Activated T-cell treated with anti-CD3 and anti-CD28 coated beads, Interleukin-2, amount 50 U/mL, for 72 hours (primary cell): ENCODE data around the gene UIMC1. TPM values are rescaled to one million over a fixed set of nuclear protein-coding genes. Genes with fewer than 3 reads are reported as not detected.
A peak's percentile ranks its signal among the peaks of the same experiment; 100 is the strongest.
"Not testable (repeated sequence)": the region's sequence is repeated elsewhere in the genome, so short reads cannot be mapped to it uniquely, and the experiment has no call there.

ENCODE experiments used
- ATAC-seq, 2 donors: fragments of 150-1000 bp; cut with Tn5 transposase; replicated peaks in 1 of 2; 2 replicates each; pipeline ENCODE4 v1.10.0; 2021; ENCODE audit warnings: moderate library complexity in 2 of 2, mild to moderate bottlenecking in 1 of 2
- DNase-seq, 2 donors: peaks; one replicate each; pipeline ENCODE4 v3.0.0; 2021 to 2022; ENCODE audit warnings: mixed read lengths in 1 of 2
- H3K27ac Mint-ChIP-seq: one replicate; pipeline ENCODE4 v1.8.0; 2022; ENCODE audit warnings: mild to moderate bottlenecking, moderate library complexity, mixed read lengths
- H3K27me3 Mint-ChIP-seq: one replicate; pipeline ENCODE4 v1.8.0; 2022; ENCODE audit warnings: low read depth, mixed read lengths
- H3K36me3 Mint-ChIP-seq, 2 donors: one replicate each; pipeline ENCODE4 v1.8.0; 2022; ENCODE audit warnings: mixed read lengths in 2 of 2, mild to moderate bottlenecking in 1 of 2; ENCODE audit not compliant: insufficient read depth in 2 of 2
- H3K4me1 Mint-ChIP-seq: one replicate; pipeline ENCODE4 v1.8.0; 2022; ENCODE audit warnings: low read depth, mixed read lengths
- H3K4me3 Mint-ChIP-seq, 2 donors: one replicate each; pipeline ENCODE4 v1.8.0; 2022; ENCODE audit warnings: mild to moderate bottlenecking in 2 of 2, mixed read lengths in 2 of 2, moderate library complexity in 2 of 2
- H3K9me3 Mint-ChIP-seq, 2 donors: one replicate each; pipeline ENCODE4 v1.8.0; 2022; ENCODE audit warnings: mixed read lengths in 2 of 2
- total RNA-seq, 2 donors: library from RNA; stranded (reverse); gene quantifications; one replicate each; pipeline ENCODE4 v1.2.3, GENCODE V29; 2022

The UIMC1 gene
- total RNA-seq, 2 donors from 2014 or later, result 62.8 to 76.5 TPM

- peaks cover 24% of the 10 kb centered on the region for H3K27me3 Mint-ChIP-seq
- H3K4me3 Mint-ChIP-seq, result no peak overlapping the region
- peaks cover 18% of the 10 kb centered on the region for H3K4me1 Mint-ChIP-seq
- H3K9me3 Mint-ChIP-seq, result peaks cover 0 to 6% of the 10 kb centered on the region in 2 donors
- peak overlapping the region; percentile 76 for H3K27ac Mint-ChIP-seq
- no peak for ATAC-seq
- DNase-seq, result no peak
- H3K36me3 Mint-ChIP-seq, result peaks cover 3 to 7% of the 10 kb centered on the region in 2 donors
These were observed 132.9 kb downstream of the UIMC1 start for GRCh38 chr5:176873541-176874172.

- not testable (repeated sequence) for ATAC-seq, H3K36me3 Mint-ChIP-seq, H3K9me3 Mint-ChIP-seq, H3K4me3 Mint-ChIP-seq, DNase-seq
- peak overlapping the region; percentile 76 for H3K27ac Mint-ChIP-seq
- H3K4me1 Mint-ChIP-seq, result peaks cover 18% of the 10 kb centered on the region
- peaks cover 24% of the 10 kb centered on the region for H3K27me3 Mint-ChIP-seq
These were observed 133.6 kb downstream of the UIMC1 start for GRCh38 chr5:176873011-176873410.

- not testable (repeated sequence) for H3K9me3 Mint-ChIP-seq, H3K4me3 Mint-ChIP-seq, H3K27ac Mint-ChIP-seq, H3K36me3 Mint-ChIP-seq, ATAC-seq, DNase-seq
- Mint-ChIP-seq H3K27me3 (peaks cover 25% of the 10 kb centered on the region), H3K4me1 (peaks cover 18% of the 10 kb centered on the region)
These were observed 134.0 kb downstream of the UIMC1 start for GRCh38 chr5:176872586-176872985.

- Mint-ChIP-seq H3K27ac (peak overlapping the region; percentile 12), H3K27me3 (peaks cover 32% of the 10 kb centered on the region)
- not testable (repeated sequence) for H3K36me3 Mint-ChIP-seq, ATAC-seq, DNase-seq, H3K9me3 Mint-ChIP-seq, H3K4me1 Mint-ChIP-seq, H3K4me3 Mint-ChIP-seq
These were observed 135.9 kb downstream of the UIMC1 start for GRCh38 chr5:176870644-176871043.

GRCh38 chr5:176870110-176870591 lies 136.4 kb downstream of the UIMC1 start:
- no peak for DNase-seq
- H3K9me3 Mint-ChIP-seq, result peaks cover 0 to 6% of the 10 kb centered on the region in 2 donors
- no peak overlapping the region for H3K27ac Mint-ChIP-seq
- peaks cover 3 to 7% of the 10 kb centered on the region in 2 donors for H3K36me3 Mint-ChIP-seq
- ATAC-seq, result no peak
- H3K4me1 Mint-ChIP-seq, result peaks cover 5% of the 10 kb centered on the region
- H3K27me3 Mint-ChIP-seq, result peaks cover 31% of the 10 kb centered on the region
- H3K4me3 Mint-ChIP-seq, result no peak overlapping the region

- H3K4me3 Mint-ChIP-seq, result no peak overlapping the region
- H3K4me1 Mint-ChIP-seq, result peaks cover 5% of the 10 kb centered on the region
- no peak overlapping the region for H3K27ac Mint-ChIP-seq
- ATAC-seq (no peak), DNase-seq (no peak)
- peaks cover 3 to 7% of the 10 kb centered on the region in 2 donors for H3K36me3 Mint-ChIP-seq
- H3K9me3 Mint-ChIP-seq, result peaks cover 0 to 6% of the 10 kb centered on the region in 2 donors
- H3K27me3 Mint-ChIP-seq, result peaks cover 25% of the 10 kb centered on the region
These were observed 137.0 kb downstream of the UIMC1 start for GRCh38 chr5:176869501-176870109.

- no peak overlapping the region for H3K4me3 Mint-ChIP-seq
- peaks cover 3 to 5% of the 10 kb centered on the region in 2 donors for H3K36me3 Mint-ChIP-seq
- H3K27ac Mint-ChIP-seq, result no peak overlapping the region
- DNase-seq (no peak), ATAC-seq (no peak)
- H3K9me3 Mint-ChIP-seq, result peaks cover 0 to 6% of the 10 kb centered on the region in 2 donors
- peaks cover 5% of the 10 kb centered on the region for H3K4me1 Mint-ChIP-seq
- H3K27me3 Mint-ChIP-seq, result peaks cover 27% of the 10 kb centered on the region
These were observed 137.8 kb downstream of the UIMC1 start for GRCh38 chr5:176868731-176869130.

- no peak overlapping the region for H3K4me3 Mint-ChIP-seq
- no peak overlapping the region for H3K27ac Mint-ChIP-seq
- peaks cover 5% of the 10 kb centered on the region for H3K4me1 Mint-ChIP-seq
- peaks cover 0 to 4% of the 10 kb centered on the region in 2 donors for H3K9me3 Mint-ChIP-seq
- DNase-seq (no peak), ATAC-seq (no peak)
- peaks cover 32% of the 10 kb centered on the region for H3K27me3 Mint-ChIP-seq
- H3K36me3 Mint-ChIP-seq, result peaks cover 3% of the 10 kb centered on the region in 2 donors
These were observed 138.5 kb downstream of the UIMC1 start for GRCh38 chr5:176868126-176868525.

GRCh38 chr5:176866707-176867310 lies 139.8 kb downstream of the UIMC1 start:
- H3K27ac Mint-ChIP-seq, result no peak overlapping the region
- ATAC-seq, result no peak
- H3K4me1 Mint-ChIP-seq, result peaks cover 5% of the 10 kb centered on the region
- H3K9me3 Mint-ChIP-seq, result peaks cover 0 to 2% of the 10 kb centered on the region in 2 donors
- no peak overlapping the region for H3K4me3 Mint-ChIP-seq
- DNase-seq, result no peak
- peaks cover 0 to 3% of the 10 kb centered on the region in 2 donors for H3K36me3 Mint-ChIP-seq
- peaks cover 40% of the 10 kb centered on the region for H3K27me3 Mint-ChIP-seq

GRCh38 chr5:176865964-176866363 lies 140.6 kb downstream of the UIMC1 start:
- Mint-ChIP-seq H3K36me3 (peaks cover 0 to 3% of the 10 kb centered on the region in 2 donors), H3K27me3 (peaks cover 40% of the 10 kb centered on the region), H3K9me3 (peaks cover 0 to 2% of the 10 kb centered on the region in 2 donors), H3K4me1 (peaks cover 5% of the 10 kb centered on the region), H3K4me3 (no peak overlapping the region), H3K27ac (no peak overlapping the region)
- DNase-seq (no peak), ATAC-seq (no peak)

GRCh38 chr5:176864755-176865154 lies 141.8 kb downstream of the UIMC1 start:
- no peaks in the 10 kb centered on the region for H3K4me1 Mint-ChIP-seq
- no peak for ATAC-seq
- H3K4me3 Mint-ChIP-seq, result no peak overlapping the region
- H3K9me3 Mint-ChIP-seq, result no peaks in the 10 kb centered on the region
- no peaks in the 10 kb centered on the region for H3K36me3 Mint-ChIP-seq
- no peak for DNase-seq
- peaks cover 40% of the 10 kb centered on the region for H3K27me3 Mint-ChIP-seq
- H3K27ac Mint-ChIP-seq, result no peak overlapping the region

- ATAC-seq (no peak), DNase-seq (no peak)
- peaks cover 41% of the 10 kb centered on the region for H3K27me3 Mint-ChIP-seq
- H3K36me3 Mint-ChIP-seq, result no peaks in the 10 kb centered on the region
- no peaks in the 10 kb centered on the region for H3K4me1 Mint-ChIP-seq
- no peaks in the 10 kb centered on the region for H3K9me3 Mint-ChIP-seq
- H3K27ac Mint-ChIP-seq, result no peak overlapping the region
- H3K4me3 Mint-ChIP-seq, result no peak overlapping the region
These were observed 142.8 kb downstream of the UIMC1 start for GRCh38 chr5:176863765-176864098.

GRCh38 chr5:176863041-176863764 lies 143.4 kb downstream of the UIMC1 start:
- no peaks in the 10 kb centered on the region for H3K9me3 Mint-ChIP-seq
- ATAC-seq (no peak), DNase-seq (no peak)
- H3K36me3 Mint-ChIP-seq, result no peaks in the 10 kb centered on the region
- no peak overlapping the region for H3K27ac Mint-ChIP-seq
- no peak overlapping the region for H3K4me3 Mint-ChIP-seq
- H3K27me3 Mint-ChIP-seq, result peaks cover 46% of the 10 kb centered on the region
- no peaks in the 10 kb centered on the region for H3K4me1 Mint-ChIP-seq
